A673 (cell line): Measurements from ENCODE around the gene TMEM161A. TPM values are rescaled to one million over a fixed set of nuclear protein-coding genes. Genes with fewer than 3 reads are reported as not detected.

Source experiments
- BruUV-seq: library from RNA; stranded (reverse); fragments of 400-500 nt; replicated peaks from 2 replicates; lab custom pipeline; 2021; lab: Mats Ljungman, UMichigan
- CTCF ChIA-PET: fragments of 300-600 bp; sonication (Branson Sonifier 250); formaldehyde crosslinking; loops from one replicate; lab custom pipeline; 2022; ENCODE audit warnings: antibody characterized with exemption; lab: Charles Lee
- POLR2A ChIA-PET: fragments of 300-600 bp; sonication (Branson Sonifier 250); formaldehyde crosslinking; loops from one replicate; lab custom pipeline; 2022; ENCODE audit warnings: antibody characterized with exemption; ENCODE audit not compliant: low non-redundant PET; lab: Charles Lee
- DNase-seq: peaks from one replicate; pipeline ENCODE4 v3.0.0-alpha.2; 2015; ENCODE audit warnings: low spot score
- H3K27ac ChIP-seq: fragments of 200-600 bp; sonication (generic); 2 replicates; pipeline ENCODE4 v1.5.1; 2016; ENCODE audit warnings: mixed run types, low read depth, mild to moderate bottlenecking, mixed read lengths, antibody characterized with exemption, low read length; ENCODE audit not compliant: poor library complexity, severe bottlenecking
- H3K27me3 ChIP-seq: fragments of 200-600 bp; sonication (generic); replicated peaks from 2 replicates; pipeline ENCODE4 v1.6.1; 2017; ENCODE audit warnings: mixed run types, low read depth, mild to moderate bottlenecking, mixed read lengths, antibody characterized with exemption, low read length; ENCODE audit not compliant: insufficient read depth, poor library complexity
- H3K36me3 ChIP-seq: fragments of 200-600 bp; sonication (generic); 2 replicates; pipeline ENCODE4 v1.6.1; 2016; ENCODE audit warnings: mixed run types, mild to moderate bottlenecking, mixed read lengths, antibody characterized with exemption, low read length; ENCODE audit not compliant: insufficient read depth, poor library complexity, severe bottlenecking
- H3K4me1 ChIP-seq: fragments of 200-600 bp; sonication (generic); 2 replicates; pipeline ENCODE4 v1.6.1; 2017; ENCODE audit warnings: mixed run types, mild to moderate bottlenecking, mixed read lengths, antibody characterized with exemption, low read length; ENCODE audit not compliant: insufficient read depth, poor library complexity, severe bottlenecking
- H3K4me3 ChIP-seq: fragments of 200-600 bp; sonication (generic); 2 replicates; pipeline ENCODE4 v1.5.1; 2016; ENCODE audit warnings: low read depth, mixed run types, mild to moderate bottlenecking, mixed read lengths, low read length; ENCODE audit not compliant: poor library complexity, severe bottlenecking
- H3K9me3 ChIP-seq: fragments of 200-600 bp; sonication (generic); 2 replicates; pipeline ENCODE4 v1.6.1; 2016; ENCODE audit warnings: mixed run types, low read depth, mild to moderate bottlenecking, mixed read lengths, antibody characterized with exemption, low read length; ENCODE audit not compliant: poor library complexity, severe bottlenecking
- EZH2 ChIP-seq: fragments of 200-600 bp; sonication (generic); IDR thresholded peaks from 2 replicates; pipeline ENCODE4 v1.6.1; 2017; ENCODE audit warnings: borderline replicate concordance, low read depth, mild to moderate bottlenecking, mixed read lengths, antibody characterized with exemption, low read length; ENCODE audit not compliant: poor library complexity, severe bottlenecking
- intact Hi-C: fragments of 100-400 bp; cut with micrococcal nuclease; formaldehyde crosslinking; loops from one replicate; pipeline ENCODE4 v1.10.0; 2022; ENCODE audit not compliant: unreplicated experiment
- total RNA-seq: library from RNA; stranded (reverse); gene quantifications from 2 replicates; pipeline ENCODE4 v1.2.3, GENCODE V29; 2021
- TF ChIP-seq, protein P1 (sequence below): fragments of 300-800, 200-600 bp; sonication (generic); conservative IDR thresholded peaks from 2 replicates; pipeline ENCODE4 v1.5.1; 2017; ENCODE audit warnings: low read depth, mild to moderate bottlenecking, antibody characterized with exemption, low read length, moderate library complexity, mixed read lengths

TMEM161A gene
- total RNA-seq, 1 experiment from 2014 or later: 34.4 TPM

DNA sequence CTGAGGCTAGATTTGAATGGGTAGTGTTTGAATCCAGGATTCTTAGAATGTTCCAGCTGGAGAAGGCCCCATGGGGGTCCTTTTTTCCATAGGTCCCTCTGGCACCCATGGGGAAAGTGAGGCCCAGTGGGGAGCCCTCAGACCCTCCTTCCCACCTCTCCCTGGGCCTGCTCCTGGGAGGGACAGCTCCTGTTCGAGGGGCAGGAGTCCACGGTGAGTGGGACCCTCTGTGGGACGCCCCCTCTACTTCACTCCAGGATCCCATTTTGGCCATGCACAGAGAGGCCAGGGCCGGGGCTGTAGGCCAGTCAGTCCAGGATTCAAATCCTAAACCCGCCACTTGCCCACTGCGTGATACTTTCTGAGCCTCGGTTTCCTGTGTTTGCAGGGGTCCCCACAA is 24.2 kb upstream of the TMEM161A start:
- ChIA-PET CTCF (no interaction called here), POLR2A (no interaction called here)
- H3K27ac ChIP-seq: no peak overlapping the region
- H3K4me3 ChIP-seq: no peak overlapping the region
- H3K27me3 ChIP-seq: no peaks in the 10 kb centered on the region
- no TSS peak for BruUV-seq
- TF ChIP-seq, protein P1, sequence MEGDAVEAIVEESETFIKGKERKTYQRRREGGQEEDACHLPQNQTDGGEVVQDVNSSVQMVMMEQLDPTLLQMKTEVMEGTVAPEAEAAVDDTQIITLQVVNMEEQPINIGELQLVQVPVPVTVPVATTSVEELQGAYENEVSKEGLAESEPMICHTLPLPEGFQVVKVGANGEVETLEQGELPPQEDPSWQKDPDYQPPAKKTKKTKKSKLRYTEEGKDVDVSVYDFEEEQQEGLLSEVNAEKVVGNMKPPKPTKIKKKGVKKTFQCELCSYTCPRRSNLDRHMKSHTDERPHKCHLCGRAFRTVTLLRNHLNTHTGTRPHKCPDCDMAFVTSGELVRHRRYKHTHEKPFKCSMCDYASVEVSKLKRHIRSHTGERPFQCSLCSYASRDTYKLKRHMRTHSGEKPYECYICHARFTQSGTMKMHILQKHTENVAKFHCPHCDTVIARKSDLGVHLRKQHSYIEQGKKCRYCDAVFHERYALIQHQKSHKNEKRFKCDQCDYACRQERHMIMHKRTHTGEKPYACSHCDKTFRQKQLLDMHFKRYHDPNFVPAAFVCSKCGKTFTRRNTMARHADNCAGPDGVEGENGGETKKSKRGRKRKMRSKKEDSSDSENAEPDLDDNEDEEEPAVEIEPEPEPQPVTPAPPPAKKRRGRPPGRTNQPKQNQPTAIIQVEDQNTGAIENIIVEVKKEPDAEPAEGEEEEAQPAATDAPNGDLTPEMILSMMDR: no peak
- TF ChIP-seq EZH2: no peak
- H3K4me1 ChIP-seq: no peaks in the 10 kb centered on the region
- intact Hi-C loops: no loop called here
- DNase-seq: no peak
- H3K9me3 ChIP-seq: no peaks in the 10 kb centered on the region
- no peaks in the 10 kb centered on the region for H3K36me3 ChIP-seq

DNA sequence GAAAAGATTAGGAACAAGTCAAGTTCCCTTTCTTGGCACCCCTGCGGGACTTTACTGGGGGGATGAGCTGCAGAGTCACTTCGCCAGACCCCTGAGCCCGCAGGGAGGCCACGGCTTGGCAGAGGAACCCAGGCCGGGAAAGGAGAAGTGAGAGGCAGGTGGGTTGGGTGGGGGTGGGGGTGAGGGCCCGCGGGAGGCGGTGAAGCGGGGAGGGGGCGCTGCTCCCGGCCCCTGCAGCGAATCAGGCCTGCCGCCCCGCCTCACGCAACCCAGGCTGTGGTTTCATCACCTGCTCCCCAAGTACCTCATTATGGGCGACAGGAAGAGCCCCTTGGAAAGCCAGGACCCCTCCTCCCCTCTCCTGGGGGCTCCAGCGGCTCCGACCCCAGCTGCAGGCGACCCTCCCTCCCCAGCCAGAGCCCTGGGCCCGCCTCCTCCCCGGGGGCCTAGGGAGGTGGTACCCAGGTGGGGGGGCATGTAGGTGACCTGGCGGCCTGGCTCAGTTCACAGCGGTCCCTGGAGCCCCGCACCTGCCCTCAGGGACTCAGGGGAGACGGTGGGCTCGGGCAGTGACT is 22.3 kb upstream of the TMEM161A start:
- TF ChIP-seq EZH2: no peak
- TF ChIP-seq, protein P1: no peak
- no TSS peak for BruUV-seq
- H3K27me3 ChIP-seq: no peaks in the 10 kb centered on the region
- no peak overlapping the region for H3K27ac ChIP-seq
- H3K9me3 ChIP-seq: no peaks in the 10 kb centered on the region
- no peak for DNase-seq
- ChIA-PET POLR2A (no interaction called here), CTCF (no interaction called here)
- intact Hi-C loops: no loop called here
- H3K4me3 ChIP-seq: no peak overlapping the region
- H3K4me1 ChIP-seq: no peaks in the 10 kb centered on the region
- H3K36me3 ChIP-seq: no peaks in the 10 kb centered on the region

DNA sequence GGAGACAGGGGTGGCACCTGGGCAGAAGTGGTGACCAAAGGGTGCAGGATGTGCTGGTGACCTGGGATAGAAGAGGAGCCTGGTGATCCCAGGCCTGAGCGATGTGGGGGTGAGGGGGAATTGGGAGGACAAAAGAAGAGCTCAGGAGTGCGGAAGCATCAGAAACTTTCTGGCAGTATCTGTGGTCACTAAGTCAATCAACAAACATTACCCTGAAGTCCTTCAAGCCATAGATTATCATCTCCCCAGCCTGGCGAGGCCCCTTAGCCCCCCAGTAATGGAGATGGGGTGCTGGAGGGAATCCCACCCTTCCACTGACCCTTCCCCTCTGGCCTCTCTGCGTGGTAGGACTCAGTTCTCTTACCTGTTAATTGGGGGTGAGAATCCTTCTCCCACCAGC is 21.3 kb upstream of the TMEM161A start:
- POLR2A ChIA-PET: no interaction called here
- no TSS peak for BruUV-seq
- CTCF ChIA-PET: no interaction called here
- Histone ChIP-seq H3K27ac (no peak overlapping the region), H3K4me3 (no peak overlapping the region), H3K9me3 (no peaks in the 10 kb centered on the region), H3K27me3 (no peaks in the 10 kb centered on the region), H3K36me3 (no peaks in the 10 kb centered on the region), H3K4me1 (no peaks in the 10 kb centered on the region)
- no peak for DNase-seq
- no peak for TF ChIP-seq EZH2
- TF ChIP-seq, protein P1: no peak
- intact Hi-C loops: no loop called here
